HEK293 (cell line): Measurements from ENCODE around the gene NYNRIN.
A peak's percentile ranks its signal among the peaks of the same experiment; 100 is the strongest.

Source experiments
- BCL11B ChIP-seq: fragments of 450-650 bp; formaldehyde crosslinking; IDR thresholded peaks from 2 replicates; pipeline ENCODE4 v1.5.1; 2016; ENCODE audit warnings: low read depth, missing biosample characterization, missing genetic modification characterization
- BCL6B ChIP-seq: fragments of 450-650 bp; formaldehyde crosslinking; IDR thresholded peaks from 2 replicates; pipeline ENCODE4 v1.5.1; 2017; ENCODE audit warnings: missing biosample characterization, missing genetic modification characterization
- FEZF1 ChIP-seq: fragments of 450-650 bp; formaldehyde crosslinking; IDR thresholded peaks from 2 replicates; pipeline ENCODE4 v1.5.1; 2016; ENCODE audit warnings: missing biosample characterization, missing genetic modification characterization
- IKZF3 ChIP-seq: fragments of 450-650 bp; IDR thresholded peaks from 2 replicates; pipeline ENCODE4 v1.5.0; 2018; ENCODE audit warnings: missing biosample characterization, mild to moderate bottlenecking, missing genetic modification characterization, moderate library complexity
- KLF17 ChIP-seq: fragments of 450-650 bp; formaldehyde crosslinking; IDR thresholded peaks from 2 replicates; pipeline ENCODE4 v1.5.1; 2016; ENCODE audit warnings: missing biosample characterization, missing genetic modification characterization
- KLF8 ChIP-seq: fragments of 450-650 bp; formaldehyde crosslinking; IDR thresholded peaks from 2 replicates; pipeline ENCODE4 v1.5.1; 2016; ENCODE audit warnings: missing biosample characterization, missing genetic modification characterization
- RBAK ChIP-seq: fragments of 450-650 bp; formaldehyde crosslinking; IDR thresholded peaks from 2 replicates; pipeline ENCODE4 v1.5.1; 2016; ENCODE audit warnings: missing biosample characterization, missing genetic modification characterization
- SALL2 ChIP-seq: fragments of 450-650 bp; formaldehyde crosslinking; IDR thresholded peaks from 2 replicates; pipeline ENCODE4 v1.5.0; 2017; ENCODE audit warnings: missing biosample characterization, mild to moderate bottlenecking, missing genetic modification characterization, borderline replicate concordance
- SP7 ChIP-seq: fragments of 450-650 bp; formaldehyde crosslinking; IDR thresholded peaks from 2 replicates; pipeline ENCODE4 v1.5.1; 2016; ENCODE audit warnings: missing biosample characterization, missing genetic modification characterization
- ZBTB1 ChIP-seq: fragments of 450-650 bp; formaldehyde crosslinking; IDR thresholded peaks from 2 replicates; pipeline ENCODE4 v1.5.1; 2016; ENCODE audit warnings: missing biosample characterization, missing genetic modification characterization
- ZBTB20 ChIP-seq: fragments of 450-650 bp; formaldehyde crosslinking; IDR thresholded peaks from 2 replicates; pipeline ENCODE4 v1.5.1; 2016; ENCODE audit warnings: missing biosample characterization, missing genetic modification characterization
- ZBTB48 ChIP-seq: fragments of 450-650 bp; formaldehyde crosslinking; IDR thresholded peaks from 2 replicates; pipeline ENCODE4 v1.5.1; 2016; ENCODE audit warnings: missing biosample characterization, missing genetic modification characterization
- ZBTB49 ChIP-seq: fragments of 450-650 bp; formaldehyde crosslinking; IDR thresholded peaks from 2 replicates; pipeline ENCODE4 v1.5.1; 2016; ENCODE audit warnings: missing biosample characterization, missing genetic modification characterization, low read depth
- ZBTB7A ChIP-seq: fragments of 450-650 bp; formaldehyde crosslinking; IDR thresholded peaks from 2 replicates; pipeline ENCODE4 v1.5.1; 2016; ENCODE audit warnings: low read depth, missing biosample characterization, missing genetic modification characterization
- ZBTB8A ChIP-seq: fragments of 450-650 bp; formaldehyde crosslinking; IDR thresholded peaks from 2 replicates; pipeline ENCODE4 v1.5.1; 2016; ENCODE audit warnings: missing biosample characterization, missing genetic modification characterization
- ZEB2 ChIP-seq: fragments of 450-650 bp; formaldehyde crosslinking; IDR thresholded peaks from 2 replicates; pipeline ENCODE4 v1.5.1; 2016; ENCODE audit warnings: missing biosample characterization, missing genetic modification characterization
- ZFP41 ChIP-seq: fragments of 450-650 bp; formaldehyde crosslinking; IDR thresholded peaks from 2 replicates; pipeline ENCODE4 v1.5.1; 2016; ENCODE audit warnings: missing biosample characterization, missing genetic modification characterization, borderline replicate concordance
- ZFP69B ChIP-seq: fragments of 450-650 bp; formaldehyde crosslinking; IDR thresholded peaks from 2 replicates; pipeline ENCODE4 v1.5.1; 2016; ENCODE audit warnings: missing biosample characterization, missing genetic modification characterization
- ZIC2 ChIP-seq: fragments of 450-650 bp; formaldehyde crosslinking; IDR thresholded peaks from 2 replicates; pipeline ENCODE4 v1.5.1; 2016; ENCODE audit warnings: missing biosample characterization, missing genetic modification characterization
- ZNF146 ChIP-seq: fragments of 450-650 bp; formaldehyde crosslinking; IDR thresholded peaks from 2 replicates; pipeline ENCODE4 v1.5.1; 2016; ENCODE audit warnings: missing biosample characterization, missing genetic modification characterization
- ZNF324 ChIP-seq: fragments of 450-650 bp; formaldehyde crosslinking; IDR thresholded peaks from 2 replicates; pipeline ENCODE4 v1.5.1; 2016; ENCODE audit warnings: missing biosample characterization, missing genetic modification characterization
- ZNF350 ChIP-seq: fragments of 450-650 bp; formaldehyde crosslinking; IDR thresholded peaks from 2 replicates; pipeline ENCODE4 v1.5.0; 2017; ENCODE audit warnings: missing biosample characterization, mild to moderate bottlenecking, missing genetic modification characterization
- ZNF354C ChIP-seq: fragments of 450-650 bp; formaldehyde crosslinking; IDR thresholded peaks from 2 replicates; pipeline ENCODE4 v1.5.1; 2016; ENCODE audit warnings: missing biosample characterization, missing genetic modification characterization, low read depth, borderline replicate concordance
- ZNF362 ChIP-seq: fragments of 450-650 bp; formaldehyde crosslinking; IDR thresholded peaks from 2 replicates; pipeline ENCODE4 v1.5.1; 2016; ENCODE audit warnings: missing biosample characterization, missing genetic modification characterization
- ZNF394 ChIP-seq: fragments of 450-650 bp; formaldehyde crosslinking; IDR thresholded peaks from 2 replicates; pipeline ENCODE4 v1.5.1; 2016; ENCODE audit warnings: missing biosample characterization, missing genetic modification characterization, mild to moderate bottlenecking, moderate library complexity, borderline replicate concordance
- ZNF416 ChIP-seq: fragments of 450-650 bp; formaldehyde crosslinking; IDR thresholded peaks from 2 replicates; pipeline ENCODE4 v1.5.1; 2016; ENCODE audit warnings: missing biosample characterization, missing genetic modification characterization
- ZNF501 ChIP-seq: fragments of 450-650 bp; formaldehyde crosslinking; IDR thresholded peaks from 2 replicates; pipeline ENCODE4 v1.5.1; 2016; ENCODE audit warnings: missing biosample characterization, missing genetic modification characterization
- ZNF513 ChIP-seq: fragments of 450-650 bp; IDR thresholded peaks from 2 replicates; pipeline ENCODE4 v1.5.1; 2018; ENCODE audit warnings: missing biosample characterization, missing genetic modification characterization
- ZNF585B ChIP-seq: fragments of 450-650 bp; formaldehyde crosslinking; IDR thresholded peaks from 2 replicates; pipeline ENCODE4 v1.5.1; 2016; ENCODE audit warnings: missing biosample characterization, missing genetic modification characterization
- ZNF600 ChIP-seq: fragments of 450-650 bp; formaldehyde crosslinking; IDR thresholded peaks from 2 replicates; pipeline ENCODE4 v1.5.1; 2016; ENCODE audit warnings: missing biosample characterization, missing genetic modification characterization
- ZNF658 ChIP-seq: fragments of 450-650 bp; formaldehyde crosslinking; IDR thresholded peaks from 2 replicates; pipeline ENCODE4; 2016; ENCODE audit warnings: missing biosample characterization, missing genetic modification characterization
- ZNF701 ChIP-seq: fragments of 450-650 bp; formaldehyde crosslinking; IDR thresholded peaks from 2 replicates; pipeline ENCODE4 v1.5.1; 2016; ENCODE audit warnings: missing biosample characterization, missing genetic modification characterization
- ZSCAN5A ChIP-seq: fragments of 450-650 bp; formaldehyde crosslinking; IDR thresholded peaks from 2 replicates; pipeline ENCODE4 v1.5.1; 2016; ENCODE audit warnings: missing biosample characterization, missing genetic modification characterization

NYNRIN gene

GRCh38 chr14:24431569-24432258, 32.9 kb downstream of the NYNRIN start (continued):
- peak; percentile 75; the same call in 1 of the 2 replicates for TF ChIP-seq ZNF324
- no peak for TF ChIP-seq ZNF513
- no peak for TF ChIP-seq ZNF350 (tag by site-specific recombination)
- peak; percentile 68; the same call in 1 of the 2 replicates for TF ChIP-seq ZBTB20
- peak; percentile 90 for TF ChIP-seq ZBTB8A (tag by site-specific recombination)
- TF ChIP-seq ZNF501 (tag by site-specific recombination): no peak
- TF ChIP-seq SALL2: no peak
- TF ChIP-seq ZNF362 (tag by site-specific recombination): no peak
- TF ChIP-seq ZIC2 (tag by site-specific recombination): peak; percentile 34; the same call in 1 of the 2 replicates
- TF ChIP-seq RBAK (tag by site-specific recombination): no peak
- no peak for TF ChIP-seq ZNF354C
- no peak for TF ChIP-seq BCL11B
- no peak for TF ChIP-seq ZSCAN5A (tag by site-specific recombination)
- TF ChIP-seq BCL6B: no peak
- TF ChIP-seq ZNF701: no peak
- no peak for TF ChIP-seq ZNF416 (tag by site-specific recombination)
- 0 out of 2 replicates have a peak, but pooled peaks have one; percentile 50 for TF ChIP-seq SP7 (tag by site-specific recombination)
- peak; percentile 92 for TF ChIP-seq KLF17 (tag by site-specific recombination)
- 0 out of 2 replicates have a peak, but pooled peaks have one; percentile 17 for TF ChIP-seq IKZF3 (tag by site-specific recombination)
- TF ChIP-seq ZBTB49: no peak
- no peak for TF ChIP-seq ZFP69B
- TF ChIP-seq ZBTB1 (tag by site-specific recombination): no peak
- no peak for TF ChIP-seq ZFP41 (tag by site-specific recombination)
- TF ChIP-seq FEZF1 (tag by site-specific recombination): no peak
- no peak for TF ChIP-seq ZNF585B (tag by site-specific recombination)
- TF ChIP-seq ZNF658: no peak
- peak; percentile 66 for TF ChIP-seq ZBTB48
- no peak for TF ChIP-seq ZEB2 (tag by site-specific recombination)
- 0 out of 2 replicates have a peak, but pooled peaks have one; percentile 32 for TF ChIP-seq ZBTB7A (tag by site-specific recombination)
- peak; percentile 83 for TF ChIP-seq ZNF600 (tag by site-specific recombination)
- TF ChIP-seq ZNF146 (tag by site-specific recombination): no peak
- TF ChIP-seq ZNF394 (tag by site-specific recombination): peak; percentile 48; the same call in 1 of the 2 replicates
- TF ChIP-seq KLF8: peak; percentile 84
